Right lobe of liver (tissue), 4 donors: ENCODE data around the gene CYTH4.

ENCODE experiments used
- POLR2A ChIP-seq: fragments of 450-650 bp; IDR thresholded peaks from one replicate; pipeline ENCODE4 v1.6.1; 2017; ENCODE audit warnings: antibody characterized with exemption, mild to moderate bottlenecking
- TF ChIP-seq, protein P1 (sequence below), 4 donors: fragments of 200-600 bp in 3 of 4; fragments of 450-650 bp in 1 of 4; IDR thresholded peaks; one replicate each; pipeline versions ENCODE4 v1.5.1 to v1.8.0; 2016 to 2022; ENCODE audit warnings: antibody characterized with exemption in 4 of 4, mild to moderate bottlenecking in 2 of 4
- donor health status: DM: no; HTN: no; CAD: no.
- donor health status: DM: no; HTN: no; CAD: no.
- donor health status: DM: no; HTN: yes; CAD: no.

DNA sequence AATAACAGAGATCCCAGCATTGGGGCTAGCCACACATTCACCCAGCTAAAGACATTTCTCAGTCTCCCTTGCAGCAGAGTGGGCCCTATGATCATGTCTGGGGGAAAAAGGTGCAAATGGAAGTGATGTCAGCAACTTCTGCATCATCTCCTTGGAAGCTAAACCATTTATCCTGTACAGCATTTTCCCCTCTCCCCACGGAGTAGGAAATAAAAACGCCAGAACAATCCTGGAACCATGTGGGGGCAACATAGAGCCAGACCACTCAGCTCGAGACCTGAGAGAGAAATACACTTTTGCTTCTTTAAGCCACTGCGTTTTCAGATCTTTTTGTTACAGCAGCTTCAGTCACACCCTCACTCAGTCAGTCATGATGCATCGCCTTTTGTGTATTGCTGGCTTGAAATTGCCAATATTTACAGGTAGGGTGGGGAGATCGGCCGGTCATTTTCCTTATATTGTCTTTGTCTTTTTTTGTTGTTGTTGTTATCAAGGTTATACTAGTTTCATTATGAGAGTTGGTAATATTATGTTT, 29.1 kb upstream of the CYTH4 start:
- TF ChIP-seq, protein P1, sequence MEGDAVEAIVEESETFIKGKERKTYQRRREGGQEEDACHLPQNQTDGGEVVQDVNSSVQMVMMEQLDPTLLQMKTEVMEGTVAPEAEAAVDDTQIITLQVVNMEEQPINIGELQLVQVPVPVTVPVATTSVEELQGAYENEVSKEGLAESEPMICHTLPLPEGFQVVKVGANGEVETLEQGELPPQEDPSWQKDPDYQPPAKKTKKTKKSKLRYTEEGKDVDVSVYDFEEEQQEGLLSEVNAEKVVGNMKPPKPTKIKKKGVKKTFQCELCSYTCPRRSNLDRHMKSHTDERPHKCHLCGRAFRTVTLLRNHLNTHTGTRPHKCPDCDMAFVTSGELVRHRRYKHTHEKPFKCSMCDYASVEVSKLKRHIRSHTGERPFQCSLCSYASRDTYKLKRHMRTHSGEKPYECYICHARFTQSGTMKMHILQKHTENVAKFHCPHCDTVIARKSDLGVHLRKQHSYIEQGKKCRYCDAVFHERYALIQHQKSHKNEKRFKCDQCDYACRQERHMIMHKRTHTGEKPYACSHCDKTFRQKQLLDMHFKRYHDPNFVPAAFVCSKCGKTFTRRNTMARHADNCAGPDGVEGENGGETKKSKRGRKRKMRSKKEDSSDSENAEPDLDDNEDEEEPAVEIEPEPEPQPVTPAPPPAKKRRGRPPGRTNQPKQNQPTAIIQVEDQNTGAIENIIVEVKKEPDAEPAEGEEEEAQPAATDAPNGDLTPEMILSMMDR (IDR thresholded peaks at IDR 0.05), result no peak
- no peak for TF ChIP-seq POLR2A
